Sigmoid colon (tissue), 7 donors: ENCODE results near the gene CREB3L2. TPM values are rescaled to one million over a fixed set of nuclear protein-coding genes. Genes with fewer than 3 reads are reported as not detected.
"Not testable (repeated sequence)": the region's sequence is repeated elsewhere in the genome, so short reads cannot be mapped to it uniquely, and the experiment has no call there.

Experiments used
- DNase-seq: peaks from one replicate; pipeline ENCODE4 v3.0.0-alpha.2; 2019
- H3K27ac ChIP-seq, 4 donors: fragments of 200-600 bp; sonication (generic); one replicate each; pipeline ENCODE4 v1.5.1; 2016 to 2019; ENCODE audit warnings: mild to moderate bottlenecking in 1 of 4
- H3K27me3 ChIP-seq, 3 donors: fragments of 200-600 bp; sonication (generic); one replicate each; pipeline ENCODE4 v1.5.1; 2019; ENCODE audit warnings: mild to moderate bottlenecking in 1 of 3
- H3K36me3 ChIP-seq, 4 donors: fragments of 200-600 bp; sonication (generic); one replicate each; pipeline ENCODE4 v1.5.1; 2016 to 2019
- H3K4me1 ChIP-seq, 4 donors: fragments of 200-600 bp; sonication (generic); one replicate each; pipeline ENCODE4 v1.5.1; 2017 to 2019
- H3K4me3 ChIP-seq, 4 donors: fragments of 200-600 bp; sonication (generic); one replicate each; pipeline ENCODE4 v1.5.1; 2017 to 2019; ENCODE audit warnings: mild to moderate bottlenecking in 2 of 4, moderate library complexity in 1 of 4
- H3K9me3 ChIP-seq, 4 donors: fragments of 200-600 bp in 3 of 4; sonication (generic) in 3 of 4; one replicate each; pipeline versions ENCODE4 v1.5.1 to v1.6.1; 2013 to 2019
- CTCF ChIP-seq, 4 experiments: fragments of 450-650 bp in 3 of 4; fragments of 200-600 bp in 1 of 4; IDR thresholded peaks; one replicate each; pipeline ENCODE4 v1.5.1; 2016 to 2019; ENCODE audit warnings: antibody characterized with exemption in 4 of 4, mild to moderate bottlenecking in 3 of 4, moderate library complexity in 2 of 4
- EP300 ChIP-seq, 4 donors: sonication (generic); formaldehyde crosslinking; IDR thresholded peaks; one replicate each; pipeline ENCODE4 v1.6.1; 2017; ENCODE audit warnings: antibody characterized with exemption in 4 of 4
- POLR2A ChIP-seq, 2 donors: fragments of 450-650 bp; IDR thresholded peaks; one replicate each; pipeline ENCODE4 v1.6.1; 2016; ENCODE audit warnings: antibody characterized with exemption in 2 of 2, mild to moderate bottlenecking in 2 of 2, moderate library complexity in 2 of 2
- POLR2AphosphoS5 ChIP-seq, 4 donors: sonication (generic); formaldehyde crosslinking; IDR thresholded peaks; one replicate each; pipeline ENCODE4 v1.6.1; 2017; ENCODE audit warnings: antibody characterized with exemption in 4 of 4
- WGBS, 2 donors: extraction: QIAGEN DNeasy Blood & Tissue Kit; methylation state at CpG; one replicate each; pipeline ENCODE4 v1.1.7; 2013; 5-methylcytosine and 5-hydroxymethylcytosine counted together
- intact Hi-C: fragments of 100-400 bp; cut with DNase I; formaldehyde crosslinking; loops from one replicate; pipeline ENCODE4 v1.15.1; 2023
- polyA plus RNA-seq, 3 donors: library from polyadenylated mRNA; stranded (reverse); fragments of 200-250 nt; gene quantifications; one replicate each; pipeline ENCODE4 v1.2.3, GENCODE V29; 2013
- total RNA-seq, 4 donors: library from RNA; depleted of rRNA; stranded (reverse); fragments of >200 nt; gene quantifications; one replicate each; pipeline ENCODE4 v1.1.0, GENCODE V29; 2016
- donor health status: healthy with polysubstance abuse.
- donor health status: Bipolar disorder and iron deficiency.
- donor health status: healthy.

Gene CREB3L2
- total and polyA plus RNA-seq, 7 donors: 3.0 to 41.3 (median 26.0) TPM

DNA sequence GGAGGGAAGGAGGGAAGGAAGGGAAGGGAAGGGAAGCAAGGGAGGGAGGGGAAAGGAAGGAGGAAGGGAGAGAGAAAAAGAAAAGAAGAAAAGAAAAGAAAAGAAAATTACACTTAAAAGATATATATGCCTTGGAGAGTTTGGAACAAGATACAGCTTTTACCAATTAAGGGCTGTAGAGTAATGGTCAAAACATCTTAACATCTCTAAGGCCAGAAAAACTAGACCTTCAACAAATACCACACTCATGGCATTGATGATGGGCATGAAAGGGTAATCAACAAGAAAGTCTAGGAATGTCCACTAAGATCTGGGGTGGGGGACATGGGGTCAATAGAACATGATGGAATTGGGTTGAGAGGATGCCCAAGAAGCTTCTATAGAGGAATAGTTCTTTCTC lies 74.5 kb downstream of the CREB3L2 start:
- H3K9me3 ChIP-seq: no peaks in the 10 kb centered on the region
- no peak overlapping the region for H3K27ac ChIP-seq
- intact Hi-C loops: no loop called here
- H3K4me1 ChIP-seq: peaks cover 0 to 39% (median 25%) of the 10 kb centered on the region in 4 donors
- H3K36me3 ChIP-seq: peaks cover 0 to 21% (median 6%) of the 10 kb centered on the region in 4 donors
- DNase-seq: no peak
- no peak for TF ChIP-seq CTCF (IDR thresholded peaks at IDR 0.05)
- no peak for TF ChIP-seq POLR2A (IDR thresholded peaks at IDR 0.05)
- no peak for TF ChIP-seq EP300 (IDR thresholded peaks at IDR 0.05)
- TF ChIP-seq POLR2AphosphoS5 (IDR thresholded peaks at IDR 0.05): no peak
- no peaks in the 10 kb centered on the region for H3K27me3 ChIP-seq
- no peak overlapping the region for H3K4me3 ChIP-seq

- peaks cover 0 to 36% (median 26%) of the 10 kb centered on the region in 4 donors for H3K4me1 ChIP-seq
- H3K27ac ChIP-seq, intact Hi-C loops, H3K27me3 ChIP-seq, DNase-seq, H3K4me3 ChIP-seq, H3K9me3 ChIP-seq: not testable (repeated sequence)
- WGBS, 2 donors: 89 to 92% methylated on average over 6 of the region's 6 CpGs
- peaks cover 0 to 21% (median 6%) of the 10 kb centered on the region in 4 donors for H3K36me3 ChIP-seq
These were observed 75.7 kb downstream of the CREB3L2 start for GRCh38 chr7:137926206-137926605.

GRCh38 chr7:137925754-137926153 lies 76.1 kb downstream of the CREB3L2 start:
- Histone ChIP-seq H3K27me3 (no peaks in the 10 kb centered on the region), H3K4me3 (no peak overlapping the region), H3K4me1 (peaks cover 0 to 37% (median 28%) of the 10 kb centered on the region in 4 donors), H3K36me3 (peaks cover 0 to 21% (median 6%) of the 10 kb centered on the region in 4 donors), H3K9me3 (no peaks in the 10 kb centered on the region), H3K27ac (peak overlapping the region in 1 of 4 donors; percentile 18)
- DNase-seq: no peak
- no peak for TF ChIP-seq POLR2AphosphoS5 (IDR thresholded peaks at IDR 0.05)
- no peak for TF ChIP-seq POLR2A (IDR thresholded peaks at IDR 0.05)
- TF ChIP-seq CTCF (IDR thresholded peaks at IDR 0.05): no peak
- TF ChIP-seq EP300 (IDR thresholded peaks at IDR 0.05): no peak
- WGBS, 2 donors: 75 to 96% methylated on average over 4 of the region's 4 CpGs
- intact Hi-C loops: no loop called here

GRCh38 chr7:137925091-137925490 lies 76.8 kb downstream of the CREB3L2 start:
- Histone ChIP-seq H3K9me3 (no peaks in the 10 kb centered on the region), H3K36me3 (peaks cover 0 to 21% (median 6%) of the 10 kb centered on the region in 4 donors), H3K27me3 (no peaks in the 10 kb centered on the region), H3K27ac (peak overlapping the region in 1 of 4 donors; percentile 18), H3K4me1 (peaks cover 0 to 36% (median 29%) of the 10 kb centered on the region in 4 donors), H3K4me3 (no peak overlapping the region)
- no peak for TF ChIP-seq EP300 (IDR thresholded peaks at IDR 0.05)
- no peak for TF ChIP-seq POLR2AphosphoS5 (IDR thresholded peaks at IDR 0.05)
- no peak for TF ChIP-seq CTCF (IDR thresholded peaks at IDR 0.05)
- no peak for TF ChIP-seq POLR2A (IDR thresholded peaks at IDR 0.05)
- no peak for DNase-seq
- intact Hi-C loops: no loop called here

- TF ChIP-seq CTCF (IDR thresholded peaks at IDR 0.05) (no peak), POLR2AphosphoS5 (IDR thresholded peaks at IDR 0.05) (no peak), POLR2A (IDR thresholded peaks at IDR 0.05) (no peak), EP300 (IDR thresholded peaks at IDR 0.05) (no peak)
- H3K4me1 ChIP-seq: peaks cover 0 to 42% (median 33%) of the 10 kb centered on the region in 4 donors
- no peak overlapping the region for H3K4me3 ChIP-seq
- H3K27ac ChIP-seq: no peak overlapping the region
- DNase-seq: no peak
- peaks cover 0 to 21% (median 6%) of the 10 kb centered on the region in 4 donors for H3K36me3 ChIP-seq
- intact Hi-C loops: no loop called here
- no peaks in the 10 kb centered on the region for H3K27me3 ChIP-seq
- H3K9me3 ChIP-seq: no peaks in the 10 kb centered on the region
- WGBS, 2 donors: 89 to 90% methylated on average over 5 of the region's 5 CpGs
These were observed 78.5 kb downstream of the CREB3L2 start for GRCh38 chr7:137923380-137923779.
